ENCODE data around the gene MOB1A.
"Not testable (repeated sequence)": the region's sequence is repeated elsewhere in the genome, so short reads cannot be mapped to it uniquely, and the experiment has no call there.

MOB1A gene

GRCh38 chr2:74178211-74179062 is at the start of gene MOB1A:
MOB1A (minus strand) TSS chr2:74178879; CDS start chr2:74178674, 205 bp downstream.
- peaks cover 26% of the 10 kb centered on the region for H3K36me3 Mint-ChIP-seq (ENCODE audit: low read depth)
- no peaks in the 10 kb centered on the region for H3K9me3 Mint-ChIP-seq
- no peaks in the 10 kb centered on the region for H3K27me3 Mint-ChIP-seq (ENCODE audit: low read depth)
- peak within 1 kb of the TSS; percentile 83 for H3K27ac Mint-ChIP-seq
- peak within 1 kb of the TSS; percentile 89 for H3K4me3 Mint-ChIP-seq
- H3K4me1 Mint-ChIP-seq (ENCODE audit: low read depth) = peaks cover 39% of the 10 kb centered on the region
- DNase-seq (ENCODE audit: low spot score) = peak; percentile 97

GRCh38 chr2:74227646-74228045 is 49.0 kb upstream of the MOB1A start:
- peaks cover 2% of the 10 kb centered on the region for H3K4me1 Mint-ChIP-seq (ENCODE audit: low read depth)
- no peaks in the 10 kb centered on the region for H3K36me3 Mint-ChIP-seq (ENCODE audit: low read depth)
- no peaks in the 10 kb centered on the region for H3K9me3 Mint-ChIP-seq
- H3K27me3 Mint-ChIP-seq (ENCODE audit: low read depth) = no peaks in the 10 kb centered on the region
- H3K27ac Mint-ChIP-seq = no peak overlapping the region
- H3K4me3 Mint-ChIP-seq = no peak overlapping the region
- no peak for DNase-seq (ENCODE audit: low spot score)

GRCh38 chr2:74226648-74227213 is 48.1 kb upstream of the MOB1A start:
- no peaks in the 10 kb centered on the region for H3K36me3 Mint-ChIP-seq (ENCODE audit: low read depth)

DNA sequence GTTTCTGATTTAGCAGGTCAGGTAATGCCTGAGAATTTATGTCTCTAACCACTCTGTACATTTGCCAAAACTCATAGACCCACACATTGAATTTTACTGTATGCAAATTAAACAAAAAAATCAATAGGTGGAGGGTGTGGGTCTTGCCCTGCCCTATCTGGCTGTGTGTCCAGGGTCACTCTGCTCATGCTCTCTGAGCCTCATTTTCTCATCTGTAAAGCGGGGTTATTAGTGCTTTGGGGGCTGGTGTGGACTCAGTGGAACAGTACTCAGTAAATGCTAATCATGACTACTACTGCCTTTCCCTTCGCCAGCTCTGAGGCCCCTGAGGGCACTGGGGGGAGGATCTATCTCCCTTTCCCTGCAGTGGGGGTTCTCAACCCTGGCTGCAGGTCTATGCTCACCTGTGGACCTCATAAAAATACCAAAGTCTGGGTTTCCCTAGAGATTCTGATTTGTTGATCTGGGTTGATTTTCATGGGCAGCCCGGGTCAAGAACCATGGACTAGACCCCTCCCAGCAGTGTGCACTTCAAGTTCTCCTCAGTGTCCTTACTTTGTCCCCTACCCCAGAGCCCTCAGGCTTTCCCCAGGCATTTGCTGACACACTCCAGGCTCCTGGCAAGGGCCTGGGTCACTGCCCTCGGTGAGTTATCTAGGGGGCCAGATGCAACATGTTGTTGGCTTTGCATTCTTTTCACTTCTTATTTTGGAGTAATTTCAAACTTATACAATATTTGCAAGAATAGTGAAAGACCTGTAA is 47.2 kb upstream of the MOB1A start:
- no peak overlapping the region for H3K27ac Mint-ChIP-seq
- H3K4me3 Mint-ChIP-seq = no peak overlapping the region
- H3K27me3 Mint-ChIP-seq (ENCODE audit: low read depth) = no peaks in the 10 kb centered on the region

More at GRCh38 chr2:74226648-74227213, 48.1 kb upstream of the MOB1A start:
- no peaks in the 10 kb centered on the region for H3K9me3 Mint-ChIP-seq
- no peak overlapping the region for H3K27ac Mint-ChIP-seq
- H3K27me3 Mint-ChIP-seq (ENCODE audit: low read depth) = no peaks in the 10 kb centered on the region
- peaks cover 2% of the 10 kb centered on the region for H3K4me1 Mint-ChIP-seq (ENCODE audit: low read depth)
- DNase-seq (ENCODE audit: low spot score) = no peak
- H3K4me3 Mint-ChIP-seq = no peak overlapping the region

GRCh38 chr2:74223941-74224770 is 45.5 kb upstream of the MOB1A start:
- H3K27me3 Mint-ChIP-seq (ENCODE audit: low read depth) = no peaks in the 10 kb centered on the region
- no peak overlapping the region for H3K4me3 Mint-ChIP-seq
- H3K9me3 Mint-ChIP-seq = no peaks in the 10 kb centered on the region
- peaks cover 5% of the 10 kb centered on the region for H3K36me3 Mint-ChIP-seq (ENCODE audit: low read depth)
- no peak overlapping the region for H3K27ac Mint-ChIP-seq
- no peak for DNase-seq (ENCODE audit: low spot score)
- peaks cover 4% of the 10 kb centered on the region for H3K4me1 Mint-ChIP-seq (ENCODE audit: low read depth)

More for the DNA sequence above, 47.2 kb upstream of the MOB1A start:
- H3K36me3 Mint-ChIP-seq (ENCODE audit: low read depth) = no peaks in the 10 kb centered on the region
- no peak for DNase-seq (ENCODE audit: low spot score)
- H3K9me3 Mint-ChIP-seq = no peaks in the 10 kb centered on the region
- peaks cover 2% of the 10 kb centered on the region for H3K4me1 Mint-ChIP-seq (ENCODE audit: low read depth)

GRCh38 chr2:74222300-74222650 is 43.6 kb upstream of the MOB1A start:
- Mint-ChIP-seq H3K36me3 (ENCODE audit: low read depth) (peaks cover 12% of the 10 kb centered on the region), H3K9me3 (no peaks in the 10 kb centered on the region), H3K27ac (no peak overlapping the region), H3K4me1 (ENCODE audit: low read depth) (peaks cover 4% of the 10 kb centered on the region), H3K4me3 (no peak overlapping the region), H3K27me3 (ENCODE audit: low read depth) (no peaks in the 10 kb centered on the region)
- DNase-seq (ENCODE audit: low spot score) = no peak

GRCh38 chr2:74221604-74222299 is 43.1 kb upstream of the MOB1A start:
- no peaks in the 10 kb centered on the region for H3K9me3 Mint-ChIP-seq
- peaks cover 16% of the 10 kb centered on the region for H3K36me3 Mint-ChIP-seq (ENCODE audit: low read depth)
- no peak overlapping the region for H3K27ac Mint-ChIP-seq

DNA sequence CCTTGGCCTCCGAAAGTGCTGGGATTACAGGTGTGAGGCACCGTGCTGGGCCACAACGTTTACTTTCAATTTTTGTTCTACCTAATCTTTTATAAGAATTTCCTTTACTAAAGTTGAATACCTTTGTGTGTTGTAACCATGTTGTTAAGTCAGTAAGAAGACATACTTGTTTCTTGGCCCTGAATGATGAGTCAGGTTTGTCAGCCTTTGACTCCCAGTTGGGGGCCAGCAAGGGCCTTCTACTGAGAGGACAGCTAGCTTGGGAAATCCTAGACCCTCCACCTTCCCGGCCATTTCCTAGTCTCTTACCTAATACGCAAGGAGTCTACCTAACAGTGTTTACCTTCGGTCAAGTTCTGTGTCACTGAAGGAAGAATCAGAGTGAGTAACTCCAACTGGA is 42.4 kb upstream of the MOB1A start:
- H3K4me3 Mint-ChIP-seq = no peak overlapping the region
- no peak overlapping the region for H3K27ac Mint-ChIP-seq
- no peaks in the 10 kb centered on the region for H3K9me3 Mint-ChIP-seq
- peaks cover 19% of the 10 kb centered on the region for H3K36me3 Mint-ChIP-seq (ENCODE audit: low read depth)
- DNase-seq (ENCODE audit: low spot score) = no peak
- no peaks in the 10 kb centered on the region for H3K27me3 Mint-ChIP-seq (ENCODE audit: low read depth)
- peaks cover 4% of the 10 kb centered on the region for H3K4me1 Mint-ChIP-seq (ENCODE audit: low read depth)

More at GRCh38 chr2:74221604-74222299, 43.1 kb upstream of the MOB1A start:
- Mint-ChIP-seq H3K4me1 (ENCODE audit: low read depth) (peaks cover 4% of the 10 kb centered on the region), H3K4me3 (no peak overlapping the region), H3K27me3 (ENCODE audit: low read depth) (no peaks in the 10 kb centered on the region)
- no peak for DNase-seq (ENCODE audit: low spot score)

GRCh38 chr2:74219846-74220486 is 41.3 kb upstream of the MOB1A start:
- no peak overlapping the region for H3K27ac Mint-ChIP-seq

GRCh38 chr2:74216642-74217041 is 38.0 kb upstream of the MOB1A start:
- DNase-seq (ENCODE audit: low spot score) = no peak
- H3K4me3 Mint-ChIP-seq = no peak overlapping the region
- no peaks in the 10 kb centered on the region for H3K9me3 Mint-ChIP-seq
- H3K4me1 Mint-ChIP-seq (ENCODE audit: low read depth) = peaks cover 1% of the 10 kb centered on the region
- H3K27me3 Mint-ChIP-seq (ENCODE audit: low read depth) = no peaks in the 10 kb centered on the region
- no peak overlapping the region for H3K27ac Mint-ChIP-seq
- H3K36me3 Mint-ChIP-seq (ENCODE audit: low read depth) = peaks cover 40% of the 10 kb centered on the region

More at GRCh38 chr2:74219846-74220486, 41.3 kb upstream of the MOB1A start:
- H3K4me3 Mint-ChIP-seq = no peak overlapping the region
- peaks cover 27% of the 10 kb centered on the region for H3K36me3 Mint-ChIP-seq (ENCODE audit: low read depth)
- no peaks in the 10 kb centered on the region for H3K27me3 Mint-ChIP-seq (ENCODE audit: low read depth)
- H3K4me1 Mint-ChIP-seq (ENCODE audit: low read depth) = peaks cover 4% of the 10 kb centered on the region
- DNase-seq (ENCODE audit: low spot score) = no peak
- no peaks in the 10 kb centered on the region for H3K9me3 Mint-ChIP-seq

DNA sequence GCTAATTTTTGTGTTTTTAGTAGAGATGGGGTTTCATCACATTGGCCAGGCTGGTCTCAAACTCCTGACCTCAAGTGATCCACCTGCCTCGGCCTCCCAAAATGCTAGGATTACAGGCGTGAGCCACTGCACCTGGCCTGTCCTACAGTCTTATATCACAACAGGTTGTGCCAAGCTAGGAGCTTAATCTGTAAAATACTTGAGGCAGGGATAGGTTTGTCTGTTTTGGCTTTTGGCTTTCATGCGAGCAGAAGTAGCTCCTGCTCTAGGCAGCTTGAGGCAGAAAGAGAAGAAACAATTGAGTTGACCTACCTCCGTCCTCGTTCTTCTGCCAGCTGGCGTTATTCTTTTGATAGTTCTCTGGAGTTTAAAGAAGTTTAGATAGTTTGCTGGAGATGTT is 37.1 kb upstream of the MOB1A start:
- H3K4me1 Mint-ChIP-seq (ENCODE audit: low read depth); H3K27me3 Mint-ChIP-seq (ENCODE audit: low read depth); DNase-seq (ENCODE audit: low spot score); H3K4me3 Mint-ChIP-seq; H3K27ac Mint-ChIP-seq; H3K9me3 Mint-ChIP-seq: not testable (repeated sequence)
- peaks cover 46% of the 10 kb centered on the region for H3K36me3 Mint-ChIP-seq (ENCODE audit: low read depth)

DNA sequence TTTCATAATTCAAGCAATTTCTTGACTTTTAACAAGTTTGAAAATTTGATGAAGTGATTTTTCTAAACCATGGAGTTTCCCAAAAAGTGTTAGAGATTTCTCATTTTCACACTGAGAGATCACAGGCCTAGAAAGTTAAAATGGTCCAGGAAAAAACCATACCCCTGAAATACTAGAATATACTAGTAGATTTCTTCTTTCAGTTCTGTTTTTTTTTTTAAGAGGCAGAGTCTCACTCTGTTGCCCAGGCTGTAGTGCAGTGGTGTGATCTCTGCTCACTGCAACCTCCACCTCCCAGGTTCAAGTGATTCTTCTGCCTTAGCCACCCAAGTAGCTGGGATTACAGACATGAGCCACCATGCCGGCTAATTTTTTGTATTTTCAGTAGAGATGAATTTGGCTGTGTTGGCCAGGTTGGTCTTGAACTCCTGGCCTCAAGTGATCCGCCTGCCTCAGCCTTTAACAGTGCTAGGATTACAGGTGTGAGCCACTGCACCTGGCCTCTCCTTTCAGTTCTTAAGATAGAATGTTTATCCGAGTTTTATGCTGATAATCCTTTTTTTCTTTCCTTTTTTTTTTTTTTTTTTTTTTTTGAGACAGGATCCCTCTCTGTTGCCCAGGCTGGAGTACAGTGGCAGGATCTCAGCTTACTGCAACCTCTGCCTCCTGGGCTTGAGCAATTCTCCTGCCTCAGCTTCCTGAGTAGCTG is 34.2 kb upstream of the MOB1A start:
- no peak for DNase-seq (ENCODE audit: low spot score)
- Mint-ChIP-seq H3K4me3 (no peak overlapping the region), H3K36me3 (ENCODE audit: low read depth) (peaks cover 59% of the 10 kb centered on the region), H3K9me3 (no peaks in the 10 kb centered on the region), H3K27me3 (ENCODE audit: low read depth) (no peaks in the 10 kb centered on the region), H3K27ac (no peak overlapping the region), H3K4me1 (ENCODE audit: low read depth) (peaks cover 14% of the 10 kb centered on the region)

Measured in T-helper 2 cell treated with Interferon-gamma antibody and Interleukin-4, amounts not matched to agents 5 μg/mL and 100 μg/mL, for 36 hours (primary cell).